GM23338 (cell line): ENCODE data around the gene FKBP5. TPM values are rescaled to one million over a fixed set of nuclear protein-coding genes. Genes with fewer than 3 reads are reported as not detected.

Experiments used
- ATAC-seq: fragments of 200-7000 bp; cut with Tn5 transposase; 3 replicates; pipeline ENCODE4 v1.9.1; 2020
- DNase-seq: peaks from one replicate; pipeline ENCODE4 v3.0.0-alpha.2; 2015; ENCODE audit warnings: low spot score
- H2AFZ ChIP-seq: fragments of 200-600 bp; sonication (generic); 2 replicates; pipeline ENCODE4 v1.8.0; 2016; ENCODE audit warnings: antibody characterized with exemption, mild to moderate bottlenecking, moderate library complexity
- H3F3A ChIP-seq: fragments of 200-600 bp; sonication (generic); replicated peaks from 2 replicates; pipeline ENCODE4 v1.8.0; 2017; ENCODE audit warnings: antibody characterized with exemption, mixed run types, low read depth
- H3K27ac ChIP-seq: fragments of 200-600 bp; sonication (generic); 2 replicates; pipeline ENCODE4 v1.6.1; 2016; ENCODE audit warnings: low read depth
- H3K27me3 ChIP-seq: fragments of 200-600 bp; sonication (generic); 2 replicates; pipeline ENCODE4 v1.8.0; 2016; ENCODE audit warnings: mild to moderate bottlenecking, mixed run types, moderate library complexity; ENCODE audit not compliant: insufficient read depth
- H3K36me3 ChIP-seq: fragments of 200-600 bp; sonication (generic); 2 replicates; pipeline ENCODE4 v1.8.0; 2016; ENCODE audit warnings: mild to moderate bottlenecking; ENCODE audit not compliant: insufficient read depth
- H3K4me1 ChIP-seq: fragments of 200-600 bp; sonication (generic); 2 replicates; pipeline ENCODE4 v1.8.0; 2016; ENCODE audit warnings: mild to moderate bottlenecking, moderate library complexity; ENCODE audit not compliant: insufficient read depth
- H3K4me2 ChIP-seq: fragments of 200-600 bp; sonication (generic); 2 replicates; pipeline ENCODE4 v1.7.1; 2017; ENCODE audit warnings: mixed run types
- H3K4me3 ChIP-seq: fragments of 200-600 bp; sonication (generic); 2 replicates; pipeline ENCODE4 v1.6.1; 2016; ENCODE audit warnings: mixed run types
- H3K79me2 ChIP-seq: fragments of 200-600 bp; sonication (generic); replicated peaks from 2 replicates; pipeline ENCODE4 v1.8.0; 2017; ENCODE audit warnings: mild to moderate bottlenecking; ENCODE audit not compliant: insufficient read depth
- H3K9me2 ChIP-seq: fragments of 200-600 bp; sonication (generic); 2 replicates; pipeline ENCODE4 v1.8.0; 2017; ENCODE audit not compliant: insufficient read depth
- H4K20me1 ChIP-seq: fragments of 200-600 bp; sonication (generic); replicated peaks from 2 replicates; pipeline ENCODE4 v1.8.0; 2017; ENCODE audit warnings: mild to moderate bottlenecking; ENCODE audit not compliant: insufficient read depth
- H3K27ac Mint-ChIP-seq: 2 replicates; pipeline ENCODE4 v1.8.0; 2020; ENCODE audit warnings: inconsistent platforms, mild to moderate bottlenecking, moderate library complexity, mixed read lengths
- H3K27me3 Mint-ChIP-seq: 3 replicates; pipeline ENCODE4 v1.8.0; 2022; ENCODE audit warnings: low read depth, mild to moderate bottlenecking, moderate library complexity, mixed read lengths, inconsistent platforms; ENCODE audit not compliant: insufficient read depth, poor library complexity
- H3K36me3 Mint-ChIP-seq: 3 replicates; pipeline ENCODE4 v1.8.0; 2021; ENCODE audit warnings: low read depth, mild to moderate bottlenecking, inconsistent platforms, moderate library complexity, mixed read lengths
- H3K4me1 Mint-ChIP-seq: 3 replicates; pipeline ENCODE4 v1.8.0; 2020; ENCODE audit warnings: mild to moderate bottlenecking, inconsistent platforms, mixed read lengths
- H3K4me3 Mint-ChIP-seq: 3 replicates; pipeline ENCODE4 v1.8.0; 2021; ENCODE audit warnings: moderate library complexity, mild to moderate bottlenecking, inconsistent platforms, mixed read lengths
- H3K9me3 Mint-ChIP-seq: 3 replicates; pipeline ENCODE4 v1.8.0; 2020; ENCODE audit warnings: moderate library complexity, mild to moderate bottlenecking, inconsistent platforms, mixed read lengths
- CREB1 ChIP-seq: fragments of 250-450 bp; sonication (Bioruptor Pico); IDR thresholded peaks from 2 replicates; pipeline ENCODE4 v1.5.0; 2020; ENCODE audit warnings: low read depth, mild to moderate bottlenecking, moderate library complexity
- EZH2 ChIP-seq: fragments of 200-600 bp; sonication (generic); IDR thresholded peaks from one replicate; pipeline ENCODE4 v1.8.0; 2017; ENCODE audit warnings: antibody characterized with exemption, mild to moderate bottlenecking, low read depth; ENCODE audit not compliant: unreplicated experiment
- EZH2phosphoT487 ChIP-seq: fragments of 200-600 bp; sonication (generic); IDR thresholded peaks from one replicate; pipeline ENCODE4 v1.8.1; 2018; ENCODE audit warnings: antibody characterized with exemption; ENCODE audit not compliant: unreplicated experiment
- JUNB ChIP-seq: IDR thresholded peaks from one replicate; pipeline ENCODE4 v1.6.1; 2016; ENCODE audit warnings: antibody characterized with exemption; ENCODE audit not compliant: unreplicated experiment
- NANOG ChIP-seq: IDR thresholded peaks from 2 replicates; pipeline ENCODE4 v1.6.1; 2016; ENCODE audit warnings: antibody characterized with exemption, borderline replicate concordance
- POLR2AphosphoS5 ChIP-seq: IDR thresholded peaks from 2 replicates; pipeline ENCODE4 v1.6.1; 2016; ENCODE audit warnings: antibody characterized with exemption, low read depth
- STAT1 ChIP-seq: IDR thresholded peaks from one replicate; pipeline ENCODE4 v1.6.1; 2016; ENCODE audit warnings: antibody characterized with exemption; ENCODE audit not compliant: unreplicated experiment
- ZNF114 ChIP-seq: fragments of 250-450 bp; sonication (Bioruptor Pico); IDR thresholded peaks from 2 replicates; pipeline ENCODE4 v1.5.0; 2020; ENCODE audit warnings: mild to moderate bottlenecking, moderate library complexity
- ZNF331 ChIP-seq: fragments of 250-450 bp; sonication (Bioruptor Pico); IDR thresholded peaks from 2 replicates; pipeline ENCODE4 v1.5.0; 2020; ENCODE audit warnings: low read depth, mild to moderate bottlenecking, moderate library complexity
- polyA plus RNA-seq: library from polyadenylated mRNA; unstranded; fragments of >200 nt; fragmentation: Nextera tagmentation; extraction: Ambion mirVana; gene quantifications from 2 replicates; pipeline ENCODE4 v1.2.1, GENCODE V29; 2016
- total RNA-seq: library from RNA; depleted of rRNA; stranded (reverse); fragments of >200 nt; shearing (Covaris generic); gene quantifications from 2 replicates; pipeline ENCODE4 v1.2.3, GENCODE V29; 2014
- TF ChIP-seq, protein P1 (sequence below): IDR thresholded peaks from one replicate; pipeline ENCODE4 v1.6.1; 2018; ENCODE audit warnings: antibody characterized with exemption; ENCODE audit not compliant: unreplicated experiment
- TF ChIP-seq, protein P2 (sequence below), 2 experiments: fragments of 200-600 bp in 1 of 2; sonication (generic) in 1 of 2; conservative IDR thresholded peaks; 2 replicates each; pipeline versions ENCODE4 v1.5.1 to v1.6.1; 2016 to 2017; ENCODE audit warnings: antibody characterized with exemption in 2 of 2, low read depth in 2 of 2, mild to moderate bottlenecking in 2 of 2, moderate library complexity in 1 of 2
- TF ChIP-seq, protein P3 (sequence below): fragments of 250-450 bp; sonication (Bioruptor Pico); IDR thresholded peaks from 2 replicates; pipeline ENCODE4 v1.5.0; 2020; ENCODE audit warnings: mild to moderate bottlenecking, moderate library complexity
- TF ChIP-seq, protein P4 (sequence below): IDR thresholded peaks from 2 replicates; pipeline ENCODE4 v1.6.1; 2016; ENCODE audit warnings: antibody characterized with exemption

FKBP5 gene
- total and polyA plus RNA-seq, 2 experiments from 2014 or later, result 19.8 to 28.6 TPM

DNA sequence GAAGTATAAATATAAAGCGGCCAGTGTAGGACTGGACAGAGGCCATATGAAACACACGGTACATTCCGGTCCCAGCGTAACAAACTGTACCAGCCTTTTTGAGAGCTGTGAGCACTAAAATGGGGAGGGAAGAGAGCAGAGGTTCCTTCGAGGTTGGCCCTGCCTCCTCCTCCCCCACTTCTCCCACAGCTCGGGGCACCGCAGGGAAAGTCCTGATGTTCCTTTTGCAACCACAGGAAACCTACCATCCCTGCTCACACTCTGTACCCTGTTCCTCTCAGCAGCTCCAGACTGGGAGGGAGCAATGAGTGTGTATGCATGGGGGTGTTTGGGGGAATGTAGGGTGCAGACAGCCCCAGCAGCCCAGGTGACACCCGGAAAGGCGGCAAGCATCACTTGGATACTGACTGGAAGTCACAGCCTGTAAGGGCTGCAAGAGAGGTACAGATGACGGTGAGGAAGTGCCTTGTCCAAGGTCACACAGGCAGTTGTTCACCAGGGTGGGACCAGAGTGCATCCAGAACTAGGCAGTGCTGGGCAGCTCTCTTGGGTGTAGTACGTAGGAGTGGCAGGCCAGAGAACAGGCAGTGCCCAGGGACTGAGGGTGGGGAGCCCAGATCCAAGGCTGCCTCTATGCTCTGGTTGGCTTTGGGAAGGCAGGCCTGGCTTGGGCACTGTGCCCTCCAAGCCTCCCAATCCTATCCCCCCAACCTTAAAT lies 37.2 kb upstream of the FKBP5 start:
- TF ChIP-seq EZH2 (no peak), NANOG (no peak), EZH2phosphoT487 (no peak), ZNF331 (CRISPR knock-in tag) (no peak), STAT1 (no peak), JUNB (no peak), POLR2AphosphoS5 (no peak), ZNF114 (CRISPR knock-in tag) (no peak), CREB1 (no peak)
- TF ChIP-seq, protein P1, sequence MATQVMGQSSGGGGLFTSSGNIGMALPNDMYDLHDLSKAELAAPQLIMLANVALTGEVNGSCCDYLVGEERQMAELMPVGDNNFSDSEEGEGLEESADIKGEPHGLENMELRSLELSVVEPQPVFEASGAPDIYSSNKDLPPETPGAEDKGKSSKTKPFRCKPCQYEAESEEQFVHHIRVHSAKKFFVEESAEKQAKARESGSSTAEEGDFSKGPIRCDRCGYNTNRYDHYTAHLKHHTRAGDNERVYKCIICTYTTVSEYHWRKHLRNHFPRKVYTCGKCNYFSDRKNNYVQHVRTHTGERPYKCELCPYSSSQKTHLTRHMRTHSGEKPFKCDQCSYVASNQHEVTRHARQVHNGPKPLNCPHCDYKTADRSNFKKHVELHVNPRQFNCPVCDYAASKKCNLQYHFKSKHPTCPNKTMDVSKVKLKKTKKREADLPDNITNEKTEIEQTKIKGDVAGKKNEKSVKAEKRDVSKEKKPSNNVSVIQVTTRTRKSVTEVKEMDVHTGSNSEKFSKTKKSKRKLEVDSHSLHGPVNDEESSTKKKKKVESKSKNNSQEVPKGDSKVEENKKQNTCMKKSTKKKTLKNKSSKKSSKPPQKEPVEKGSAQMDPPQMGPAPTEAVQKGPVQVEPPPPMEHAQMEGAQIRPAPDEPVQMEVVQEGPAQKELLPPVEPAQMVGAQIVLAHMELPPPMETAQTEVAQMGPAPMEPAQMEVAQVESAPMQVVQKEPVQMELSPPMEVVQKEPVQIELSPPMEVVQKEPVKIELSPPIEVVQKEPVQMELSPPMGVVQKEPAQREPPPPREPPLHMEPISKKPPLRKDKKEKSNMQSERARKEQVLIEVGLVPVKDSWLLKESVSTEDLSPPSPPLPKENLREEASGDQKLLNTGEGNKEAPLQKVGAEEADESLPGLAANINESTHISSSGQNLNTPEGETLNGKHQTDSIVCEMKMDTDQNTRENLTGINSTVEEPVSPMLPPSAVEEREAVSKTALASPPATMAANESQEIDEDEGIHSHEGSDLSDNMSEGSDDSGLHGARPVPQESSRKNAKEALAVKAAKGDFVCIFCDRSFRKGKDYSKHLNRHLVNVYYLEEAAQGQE, result no peak
- TF ChIP-seq, protein P2, sequence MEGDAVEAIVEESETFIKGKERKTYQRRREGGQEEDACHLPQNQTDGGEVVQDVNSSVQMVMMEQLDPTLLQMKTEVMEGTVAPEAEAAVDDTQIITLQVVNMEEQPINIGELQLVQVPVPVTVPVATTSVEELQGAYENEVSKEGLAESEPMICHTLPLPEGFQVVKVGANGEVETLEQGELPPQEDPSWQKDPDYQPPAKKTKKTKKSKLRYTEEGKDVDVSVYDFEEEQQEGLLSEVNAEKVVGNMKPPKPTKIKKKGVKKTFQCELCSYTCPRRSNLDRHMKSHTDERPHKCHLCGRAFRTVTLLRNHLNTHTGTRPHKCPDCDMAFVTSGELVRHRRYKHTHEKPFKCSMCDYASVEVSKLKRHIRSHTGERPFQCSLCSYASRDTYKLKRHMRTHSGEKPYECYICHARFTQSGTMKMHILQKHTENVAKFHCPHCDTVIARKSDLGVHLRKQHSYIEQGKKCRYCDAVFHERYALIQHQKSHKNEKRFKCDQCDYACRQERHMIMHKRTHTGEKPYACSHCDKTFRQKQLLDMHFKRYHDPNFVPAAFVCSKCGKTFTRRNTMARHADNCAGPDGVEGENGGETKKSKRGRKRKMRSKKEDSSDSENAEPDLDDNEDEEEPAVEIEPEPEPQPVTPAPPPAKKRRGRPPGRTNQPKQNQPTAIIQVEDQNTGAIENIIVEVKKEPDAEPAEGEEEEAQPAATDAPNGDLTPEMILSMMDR (conservative IDR thresholded peaks at IDR 0.05; ENCODE audit: low read depth in 2 of 2), result no peak
- TF ChIP-seq, protein P3, sequence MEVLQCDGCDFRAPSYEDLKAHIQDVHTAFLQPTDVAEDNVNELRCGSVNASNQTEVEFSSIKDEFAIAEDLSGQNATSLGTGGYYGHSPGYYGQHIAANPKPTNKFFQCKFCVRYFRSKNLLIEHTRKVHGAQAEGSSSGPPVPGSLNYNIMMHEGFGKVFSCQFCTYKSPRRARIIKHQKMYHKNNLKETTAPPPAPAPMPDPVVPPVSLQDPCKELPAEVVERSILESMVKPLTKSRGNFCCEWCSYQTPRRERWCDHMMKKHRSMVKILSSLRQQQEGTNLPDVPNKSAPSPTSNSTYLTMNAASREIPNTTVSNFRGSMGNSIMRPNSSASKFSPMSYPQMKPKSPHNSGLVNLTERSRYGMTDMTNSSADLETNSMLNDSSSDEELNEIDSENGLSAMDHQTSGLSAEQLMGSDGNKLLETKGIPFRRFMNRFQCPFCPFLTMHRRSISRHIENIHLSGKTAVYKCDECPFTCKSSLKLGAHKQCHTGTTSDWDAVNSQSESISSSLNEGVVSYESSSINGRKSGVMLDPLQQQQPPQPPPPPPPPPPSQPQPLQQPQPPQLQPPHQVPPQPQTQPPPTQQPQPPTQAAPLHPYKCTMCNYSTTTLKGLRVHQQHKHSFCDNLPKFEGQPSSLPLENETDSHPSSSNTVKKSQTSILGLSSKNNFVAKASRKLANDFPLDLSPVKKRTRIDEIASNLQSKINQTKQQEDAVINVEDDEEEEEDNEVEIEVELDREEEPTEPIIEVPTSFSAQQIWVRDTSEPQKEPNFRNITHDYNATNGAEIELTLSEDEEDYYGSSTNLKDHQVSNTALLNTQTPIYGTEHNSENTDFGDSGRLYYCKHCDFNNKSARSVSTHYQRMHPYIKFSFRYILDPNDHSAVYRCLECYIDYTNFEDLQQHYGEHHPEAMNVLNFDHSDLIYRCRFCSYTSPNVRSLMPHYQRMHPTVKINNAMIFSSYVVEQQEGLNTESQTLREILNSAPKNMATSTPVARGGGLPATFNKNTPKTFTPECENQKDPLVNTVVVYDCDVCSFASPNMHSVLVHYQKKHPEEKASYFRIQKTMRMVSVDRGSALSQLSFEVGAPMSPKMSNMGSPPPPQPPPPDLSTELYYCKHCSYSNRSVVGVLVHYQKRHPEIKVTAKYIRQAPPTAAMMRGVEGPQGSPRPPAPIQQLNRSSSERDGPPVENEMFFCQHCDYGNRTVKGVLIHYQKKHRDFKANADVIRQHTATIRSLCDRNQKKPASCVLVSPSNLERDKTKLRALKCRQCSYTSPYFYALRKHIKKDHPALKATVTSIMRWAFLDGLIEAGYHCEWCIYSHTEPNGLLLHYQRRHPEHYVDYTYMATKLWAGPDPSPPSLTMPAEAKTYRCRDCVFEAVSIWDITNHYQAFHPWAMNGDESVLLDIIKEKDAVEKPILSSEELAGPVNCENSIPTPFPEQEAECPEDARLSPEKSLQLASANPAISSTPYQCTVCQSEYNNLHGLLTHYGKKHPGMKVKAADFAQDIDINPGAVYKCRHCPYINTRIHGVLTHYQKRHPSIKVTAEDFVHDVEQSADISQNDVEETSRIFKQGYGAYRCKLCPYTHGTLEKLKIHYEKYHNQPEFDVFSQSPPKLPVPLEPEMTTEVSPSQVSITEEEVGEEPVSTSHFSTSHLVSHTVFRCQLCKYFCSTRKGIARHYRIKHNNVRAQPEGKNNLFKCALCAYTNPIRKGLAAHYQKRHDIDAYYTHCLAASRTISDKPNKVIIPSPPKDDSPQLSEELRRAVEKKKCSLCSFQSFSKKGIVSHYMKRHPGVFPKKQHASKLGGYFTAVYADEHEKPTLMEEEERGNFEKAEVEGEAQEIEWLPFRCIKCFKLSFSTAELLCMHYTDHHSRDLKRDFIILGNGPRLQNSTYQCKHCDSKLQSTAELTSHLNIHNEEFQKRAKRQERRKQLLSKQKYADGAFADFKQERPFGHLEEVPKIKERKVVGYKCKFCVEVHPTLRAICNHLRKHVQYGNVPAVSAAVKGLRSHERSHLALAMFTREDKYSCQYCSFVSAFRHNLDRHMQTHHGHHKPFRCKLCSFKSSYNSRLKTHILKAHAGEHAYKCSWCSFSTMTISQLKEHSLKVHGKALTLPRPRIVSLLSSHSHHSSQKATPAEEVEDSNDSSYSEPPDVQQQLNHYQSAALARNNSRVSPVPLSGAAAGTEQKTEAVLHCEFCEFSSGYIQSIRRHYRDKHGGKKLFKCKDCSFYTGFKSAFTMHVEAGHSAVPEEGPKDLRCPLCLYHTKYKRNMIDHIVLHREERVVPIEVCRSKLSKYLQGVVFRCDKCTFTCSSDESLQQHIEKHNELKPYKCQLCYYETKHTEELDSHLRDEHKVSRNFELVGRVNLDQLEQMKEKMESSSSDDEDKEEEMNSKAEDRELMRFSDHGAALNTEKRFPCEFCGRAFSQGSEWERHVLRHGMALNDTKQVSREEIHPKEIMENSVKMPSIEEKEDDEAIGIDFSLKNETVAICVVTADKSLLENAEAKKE, result no peak
- TF ChIP-seq, protein P4, sequence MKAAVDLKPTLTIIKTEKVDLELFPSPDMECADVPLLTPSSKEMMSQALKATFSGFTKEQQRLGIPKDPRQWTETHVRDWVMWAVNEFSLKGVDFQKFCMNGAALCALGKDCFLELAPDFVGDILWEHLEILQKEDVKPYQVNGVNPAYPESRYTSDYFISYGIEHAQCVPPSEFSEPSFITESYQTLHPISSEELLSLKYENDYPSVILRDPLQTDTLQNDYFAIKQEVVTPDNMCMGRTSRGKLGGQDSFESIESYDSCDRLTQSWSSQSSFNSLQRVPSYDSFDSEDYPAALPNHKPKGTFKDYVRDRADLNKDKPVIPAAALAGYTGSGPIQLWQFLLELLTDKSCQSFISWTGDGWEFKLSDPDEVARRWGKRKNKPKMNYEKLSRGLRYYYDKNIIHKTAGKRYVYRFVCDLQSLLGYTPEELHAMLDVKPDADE, result no peak
- peak overlapping the region; percentile 43; the same call in 1 of the 2 replicates for H3K4me2 ChIP-seq
- peaks cover 11% of the 10 kb centered on the region; the same call in 1 of the 2 replicates for H3F3A ChIP-seq
- no peaks in the 10 kb centered on the region for H3K79me2 ChIP-seq
- H3K4me1 Mint-ChIP-seq, result peaks cover 52% of the 10 kb centered on the region
- ATAC-seq (no peak), DNase-seq (no peak)
- no peaks in the 10 kb centered on the region; the same call in 2 of the 3 replicates for H3K36me3 Mint-ChIP-seq
- no peaks in the 10 kb centered on the region for H3K36me3 ChIP-seq
- peaks cover 19% of the 10 kb centered on the region for H3K27me3 ChIP-seq
- no peaks in the 10 kb centered on the region for H3K9me3 Mint-ChIP-seq
- H3K27ac Mint-ChIP-seq, result no peak overlapping the region
- H2AFZ ChIP-seq, result no peak overlapping the region
- peaks cover 31% of the 10 kb centered on the region for H3K27me3 Mint-ChIP-seq
- no peak overlapping the region; the same call in 1 of the 3 replicates for H3K4me3 Mint-ChIP-seq
- peaks cover 29% of the 10 kb centered on the region for H3K4me1 ChIP-seq
- no peaks in the 10 kb centered on the region for H4K20me1 ChIP-seq
- H3K9me2 ChIP-seq, result no peaks in the 10 kb centered on the region
- no peak overlapping the region for H3K27ac ChIP-seq
- H3K4me3 ChIP-seq, result no peak overlapping the region
